Astrocyte of the cerebellum (primary cell): ENCODE measurements around the gene PSMB10.

Experiments
- DNase-seq: peaks from one replicate; pipeline ENCODE4 v3.0.0-alpha.2; 2011; ENCODE audit warnings: low read depth
- H3K4me3 ChIP-seq: 2 replicates; pipeline ENCODE4 v1.5.1; 2011; ENCODE audit warnings: mild to moderate bottlenecking, low read depth, low read length, moderate library complexity
- in situ Hi-C: cut with HindIII; loops from 2 replicates; pipeline ENCODE4 v1.10.0; 2017; ENCODE audit warnings: low sequenced_read_pairs
- TF ChIP-seq, protein P1 (sequence below): IDR thresholded peaks from 2 replicates; pipeline ENCODE4 v1.5.1; 2012; ENCODE audit warnings: low read length, low read depth, moderate library complexity, mild to moderate bottlenecking; ENCODE audit errors: missing control alignments

The PSMB10 gene

DNA sequence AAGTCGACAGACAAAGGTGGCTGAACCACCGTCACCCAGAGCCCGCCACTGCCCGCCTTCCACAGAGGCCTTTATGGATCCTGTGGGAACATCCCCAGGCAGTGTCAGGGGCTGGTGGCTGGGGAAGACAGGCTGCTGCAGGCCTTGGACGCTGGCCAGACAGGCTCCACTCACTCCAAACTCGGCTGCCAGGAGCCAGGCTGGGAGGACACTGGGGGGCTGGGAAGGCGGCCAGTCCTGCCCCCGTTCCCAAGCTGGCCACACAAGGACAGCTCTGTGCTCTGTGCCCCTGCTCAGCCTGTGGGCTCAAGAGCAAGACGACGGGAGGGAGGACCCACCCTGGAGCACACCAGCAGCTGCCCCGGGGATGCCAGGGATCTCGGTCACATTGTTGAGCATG lies 14.8 kb upstream of the PSMB10 start:
- TF ChIP-seq, protein P1, sequence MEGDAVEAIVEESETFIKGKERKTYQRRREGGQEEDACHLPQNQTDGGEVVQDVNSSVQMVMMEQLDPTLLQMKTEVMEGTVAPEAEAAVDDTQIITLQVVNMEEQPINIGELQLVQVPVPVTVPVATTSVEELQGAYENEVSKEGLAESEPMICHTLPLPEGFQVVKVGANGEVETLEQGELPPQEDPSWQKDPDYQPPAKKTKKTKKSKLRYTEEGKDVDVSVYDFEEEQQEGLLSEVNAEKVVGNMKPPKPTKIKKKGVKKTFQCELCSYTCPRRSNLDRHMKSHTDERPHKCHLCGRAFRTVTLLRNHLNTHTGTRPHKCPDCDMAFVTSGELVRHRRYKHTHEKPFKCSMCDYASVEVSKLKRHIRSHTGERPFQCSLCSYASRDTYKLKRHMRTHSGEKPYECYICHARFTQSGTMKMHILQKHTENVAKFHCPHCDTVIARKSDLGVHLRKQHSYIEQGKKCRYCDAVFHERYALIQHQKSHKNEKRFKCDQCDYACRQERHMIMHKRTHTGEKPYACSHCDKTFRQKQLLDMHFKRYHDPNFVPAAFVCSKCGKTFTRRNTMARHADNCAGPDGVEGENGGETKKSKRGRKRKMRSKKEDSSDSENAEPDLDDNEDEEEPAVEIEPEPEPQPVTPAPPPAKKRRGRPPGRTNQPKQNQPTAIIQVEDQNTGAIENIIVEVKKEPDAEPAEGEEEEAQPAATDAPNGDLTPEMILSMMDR, result no peak
- no peak for DNase-seq
- H3K4me3 ChIP-seq, result no peak overlapping the region
- in situ Hi-C loops, result no loop called here

- TF ChIP-seq, protein P1, result no peak
- no peak overlapping the region for H3K4me3 ChIP-seq
- DNase-seq, result no peak
- in situ Hi-C loops, result no loop called here
Observed at GRCh38 chr16:67950335-67950843, 13.7 kb upstream of the PSMB10 start.

DNA sequence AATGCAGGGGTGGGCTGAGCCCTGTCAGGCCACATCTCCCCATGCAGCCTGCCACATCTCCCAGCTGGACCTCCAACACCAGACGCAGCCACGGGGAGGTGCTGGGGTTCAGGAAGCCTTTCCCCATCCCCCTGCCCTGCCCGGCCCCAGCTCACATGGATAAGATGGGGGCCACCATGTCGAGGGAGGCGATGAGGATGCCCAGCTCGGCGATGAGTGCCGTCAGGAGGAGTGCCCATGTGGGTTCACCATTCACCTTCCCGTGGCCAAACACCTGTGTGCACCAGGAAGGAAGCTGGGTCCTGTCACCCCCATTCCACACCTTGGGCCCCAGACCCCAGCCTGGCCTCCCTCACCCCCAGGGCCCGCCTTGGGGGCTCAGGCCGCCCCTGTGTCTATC lies 13.0 kb upstream of the PSMB10 start:
- TF ChIP-seq, protein P1, result no peak
- in situ Hi-C loops, result no loop called here
- no peak overlapping the region for H3K4me3 ChIP-seq
- no peak for DNase-seq

DNA sequence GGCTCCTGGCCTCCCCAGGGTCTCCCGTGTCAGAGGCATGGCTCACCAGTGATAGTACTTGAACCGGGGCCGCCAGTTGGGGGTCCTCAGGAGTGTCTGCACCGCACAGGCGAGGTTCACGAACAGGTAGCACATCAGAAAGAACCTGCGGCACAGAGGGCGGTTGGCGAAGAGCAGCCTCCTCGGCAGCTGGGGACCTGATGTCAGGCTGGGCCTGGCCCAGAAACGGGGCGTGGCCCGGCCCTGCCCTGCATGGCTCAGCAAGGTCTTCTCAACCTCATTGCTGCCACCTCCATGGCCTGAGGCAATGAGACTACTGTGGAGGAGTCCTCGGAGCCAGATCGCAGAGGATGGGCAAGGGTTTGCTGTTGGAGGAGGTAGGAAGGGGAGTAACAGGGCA lies 11.4 kb upstream of the PSMB10 start:
- TF ChIP-seq, protein P1, result no peak
- no peak overlapping the region for H3K4me3 ChIP-seq
- no peak for DNase-seq
- in situ Hi-C loops, result no loop called here

- in situ Hi-C loops, result no loop called here
- H3K4me3 ChIP-seq, result no peak overlapping the region
- TF ChIP-seq, protein P1, result no peak
- DNase-seq, result no peak
Observed at GRCh38 chr16:67946966-67947558, 10.4 kb upstream of the PSMB10 start.

DNA sequence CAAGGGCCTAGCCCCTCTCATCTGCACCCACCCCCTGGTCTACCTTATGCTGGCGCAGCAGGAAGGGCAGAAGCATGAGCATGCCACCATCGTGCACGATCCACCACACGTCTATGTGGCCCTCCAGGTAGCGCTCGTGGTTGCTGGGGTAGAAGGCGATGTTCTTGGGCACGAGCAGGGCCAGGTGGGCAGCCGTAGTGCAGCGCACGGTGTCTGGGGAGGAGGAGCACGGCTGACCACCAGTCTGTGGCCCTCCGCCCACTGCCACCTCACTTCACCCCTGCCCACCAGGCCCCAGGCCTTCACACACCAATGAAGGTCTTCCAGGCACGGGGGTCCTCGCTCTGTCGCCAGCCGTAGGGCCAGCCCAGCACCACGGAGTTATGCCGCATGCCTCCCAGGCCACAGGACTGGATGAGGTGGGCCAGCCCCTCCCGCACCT lies 9.5 kb upstream of the PSMB10 start:
- H3K4me3 ChIP-seq, result no peak overlapping the region
- TF ChIP-seq, protein P1, result no peak
- DNase-seq, result no peak
- in situ Hi-C loops, result no loop called here
